ENCODE results near the gene ASB5.
"Not testable (repeated sequence)": the region's sequence is repeated elsewhere in the genome, so short reads cannot be mapped to it uniquely, and the experiment has no call there.

Gene ASB5

GRCh38 chr4:176268963-176269362 is at the start of gene ASB5:
TSS of gene ASB5 (minus strand) at chr4:176269222. CDS start at chr4:176269108, 114 bp downstream.
- DNase-seq (ENCODE audit: low read depth): no peak

DNA sequence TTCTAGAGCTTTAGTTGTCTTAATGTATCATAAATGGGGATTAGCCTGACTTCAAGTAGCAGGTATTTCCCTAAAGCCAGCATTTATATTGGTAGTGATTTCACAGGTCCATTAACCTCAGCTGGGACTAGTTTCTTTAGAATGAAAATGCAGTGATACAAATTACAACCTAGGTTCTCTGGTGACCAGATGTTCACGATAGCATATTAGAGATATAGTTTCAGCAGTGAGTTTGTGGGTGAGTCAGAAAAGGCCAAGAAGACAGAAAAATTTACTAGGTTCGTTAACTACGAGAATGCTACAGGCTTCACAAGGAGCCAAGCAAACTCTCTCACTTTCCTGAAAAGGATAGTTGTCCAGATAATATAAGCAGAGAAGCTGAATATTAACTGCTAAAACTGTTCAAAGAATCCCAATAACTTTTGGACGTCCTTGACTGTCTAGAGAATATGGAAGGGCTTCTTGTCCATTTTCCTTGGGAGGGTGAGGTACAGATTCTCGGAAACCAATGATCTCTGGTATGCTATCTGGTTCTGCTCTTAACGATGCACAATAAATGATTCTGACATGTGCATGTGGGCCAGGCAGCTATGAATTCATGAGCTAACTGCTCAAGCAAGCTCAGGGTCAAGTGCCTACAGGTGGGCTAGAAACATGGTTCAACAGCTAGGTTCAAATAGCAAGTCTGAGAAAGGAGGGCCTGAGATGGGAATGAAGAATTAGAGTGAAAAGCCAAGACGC is 44.7 kb upstream of the ASB5 start:
- no peak for DNase-seq (ENCODE audit: low read depth)

GRCh38 chr4:176309772-176310171 is 40.8 kb upstream of the ASB5 start:
- no peak for DNase-seq (ENCODE audit: low read depth)

- DNase-seq (ENCODE audit: low read depth): no peak
These were observed 40.0 kb upstream of the ASB5 start for GRCh38 chr4:176309046-176309445.

DNA sequence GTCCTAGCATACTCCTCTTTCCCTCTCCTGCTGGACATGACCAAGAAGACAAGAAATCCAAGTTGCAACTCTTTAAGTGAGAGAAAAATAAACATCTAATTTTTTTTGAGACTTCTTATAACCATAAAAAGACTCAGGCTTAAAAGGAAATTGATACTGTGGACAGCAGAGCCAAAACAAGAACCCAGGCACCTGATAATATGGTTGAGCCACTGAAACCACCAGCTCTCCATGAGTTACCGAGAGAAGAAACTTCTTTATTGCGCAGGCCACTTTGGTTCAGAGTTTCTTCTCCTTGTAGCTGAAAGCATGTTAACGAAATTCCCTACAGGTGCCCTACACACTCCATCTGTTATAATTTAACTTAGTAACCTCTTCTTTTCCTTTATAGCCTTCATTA is 39.4 kb upstream of the ASB5 start:
- no peak for DNase-seq (ENCODE audit: low read depth)

DNA sequence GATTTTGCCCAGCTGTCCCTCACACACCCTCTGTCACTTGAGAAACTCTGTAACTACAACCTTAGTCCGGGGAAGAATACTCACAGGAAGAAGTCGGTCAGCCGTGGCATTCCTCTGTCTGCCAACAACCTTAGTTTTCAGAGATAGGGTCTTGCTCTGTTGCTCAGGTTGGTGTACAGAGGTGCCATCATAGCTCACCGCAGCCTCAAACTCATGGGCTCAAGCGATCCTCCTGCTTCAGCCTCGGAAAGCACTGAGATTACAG is 38.6 kb upstream of the ASB5 start:
- no peak for DNase-seq (ENCODE audit: low read depth)

- DNase-seq (ENCODE audit: low read depth): no peak
These were observed 38.0 kb upstream of the ASB5 start for GRCh38 chr4:176306837-176307665.

DNA sequence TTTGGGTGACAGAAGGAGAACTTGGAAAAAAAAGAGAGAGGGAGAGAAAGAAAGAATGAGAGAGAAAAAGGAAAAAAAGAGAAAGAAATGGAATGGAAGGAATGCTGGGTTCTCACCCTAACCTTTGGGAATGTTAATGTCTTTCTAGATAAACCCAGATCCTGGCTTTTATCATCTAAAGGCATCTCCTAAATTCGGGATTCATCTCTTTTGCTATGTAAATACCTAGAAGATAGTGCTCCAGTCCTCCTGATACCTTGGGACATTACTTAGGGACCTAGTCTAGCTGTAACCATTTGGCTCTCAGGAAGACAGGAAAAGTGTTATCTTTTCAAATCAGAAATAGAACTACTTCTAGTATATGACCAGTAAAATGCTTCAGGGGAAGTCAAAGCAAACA is 34.9 kb upstream of the ASB5 start:
- no peak for DNase-seq (ENCODE audit: low read depth)

- DNase-seq (ENCODE audit: low read depth): no peak
These were observed 33.6 kb upstream of the ASB5 start for GRCh38 chr4:176302283-176303275.

DNA sequence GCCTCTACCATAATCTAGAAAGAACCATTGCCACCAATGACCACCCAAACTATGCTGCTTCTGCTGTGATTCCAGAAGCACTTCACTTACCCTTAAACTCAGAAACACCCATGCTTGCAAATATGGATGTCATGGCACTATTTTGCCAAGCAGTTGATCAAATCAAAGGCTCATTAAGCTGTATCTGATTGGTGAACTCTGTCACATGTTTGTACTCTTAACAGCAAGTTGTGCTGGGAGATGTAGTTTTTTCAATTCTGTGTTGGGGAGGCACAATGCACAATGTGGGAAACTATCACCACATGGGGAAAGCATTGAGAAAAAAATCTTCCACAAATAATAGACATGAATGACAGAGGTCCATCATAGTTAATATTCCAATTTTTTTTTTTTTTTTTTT is 31.5 kb upstream of the ASB5 start:
- no peak for DNase-seq (ENCODE audit: low read depth)

DNA sequence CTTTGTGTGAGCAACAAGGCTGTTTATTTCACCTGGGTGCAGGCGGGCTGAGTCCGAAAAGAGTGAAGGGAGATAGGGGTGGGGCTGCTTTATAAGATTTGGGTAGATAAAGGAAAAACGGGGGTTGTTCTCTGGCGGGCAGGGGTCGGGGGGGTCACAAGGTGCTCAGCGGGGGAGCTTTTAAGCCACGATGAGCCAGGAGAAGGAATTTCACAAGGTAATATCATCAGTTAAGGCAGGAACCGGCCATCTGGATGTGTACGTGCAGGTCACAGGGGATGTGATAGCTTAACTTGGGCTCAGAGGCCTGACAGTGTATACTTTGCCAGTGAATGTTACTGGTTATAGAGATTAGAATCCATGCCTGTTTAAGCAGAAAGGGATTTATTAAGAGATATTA is 31.0 kb upstream of the ASB5 start:
- DNase-seq (ENCODE audit: low read depth): no peak

- DNase-seq (ENCODE audit: low read depth): no peak
These were observed 29.6 kb upstream of the ASB5 start for GRCh38 chr4:176298664-176299063.

DNA sequence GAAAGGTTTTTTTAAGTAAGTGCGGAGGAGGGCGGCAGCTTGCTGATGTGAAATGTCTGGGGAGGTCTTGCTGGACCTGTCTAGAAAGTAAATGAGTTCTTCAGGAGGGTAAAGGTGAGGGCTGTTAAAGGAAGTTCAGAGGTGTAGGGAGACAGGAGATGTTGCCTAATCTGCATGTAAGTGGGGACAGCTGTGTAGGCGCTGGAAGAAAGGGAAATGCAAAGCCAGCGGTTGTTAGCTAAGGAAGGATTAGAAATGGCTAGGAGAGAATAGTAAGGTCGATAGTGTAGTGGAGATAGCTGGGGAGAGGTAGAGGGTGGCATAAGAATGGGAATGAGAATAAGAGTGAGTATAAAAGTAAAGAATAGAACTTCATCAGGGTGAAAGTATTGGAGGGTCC is 26.9 kb upstream of the ASB5 start:
- DNase-seq (ENCODE audit: low read depth): not testable (repeated sequence)

GRCh38 chr4:176293660-176294059 is 24.6 kb upstream of the ASB5 start:
- no peak for DNase-seq (ENCODE audit: low read depth)

- DNase-seq (ENCODE audit: low read depth): no peak
These were observed 23.9 kb upstream of the ASB5 start for GRCh38 chr4:176292920-176293319.

GRCh38 chr4:176291748-176292147 is 22.7 kb upstream of the ASB5 start:
- DNase-seq (ENCODE audit: low read depth): no peak

GRCh38 chr4:176290520-176290919 is 21.5 kb upstream of the ASB5 start:
- no peak for DNase-seq (ENCODE audit: low read depth)

DNA sequence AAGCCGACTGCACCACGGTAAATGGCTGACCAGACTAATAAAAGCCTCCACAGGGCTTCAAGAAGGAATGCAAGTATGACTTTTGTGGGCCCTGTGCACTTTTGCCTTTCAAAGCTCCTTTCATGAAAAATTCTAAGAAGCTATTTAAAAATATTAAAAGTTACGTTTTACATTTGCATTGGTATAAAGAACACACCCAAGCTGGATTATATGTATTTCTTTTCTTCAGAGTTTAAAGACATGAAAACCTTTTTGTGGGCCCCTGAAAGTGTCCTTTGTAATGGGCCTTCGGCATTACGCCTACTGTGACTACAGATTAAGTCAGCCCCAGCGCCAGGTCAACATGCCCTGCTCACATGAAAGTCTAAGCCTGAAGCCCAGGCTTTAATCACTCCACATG is 20.5 kb upstream of the ASB5 start:
- no peak for DNase-seq (ENCODE audit: low read depth)

DNA sequence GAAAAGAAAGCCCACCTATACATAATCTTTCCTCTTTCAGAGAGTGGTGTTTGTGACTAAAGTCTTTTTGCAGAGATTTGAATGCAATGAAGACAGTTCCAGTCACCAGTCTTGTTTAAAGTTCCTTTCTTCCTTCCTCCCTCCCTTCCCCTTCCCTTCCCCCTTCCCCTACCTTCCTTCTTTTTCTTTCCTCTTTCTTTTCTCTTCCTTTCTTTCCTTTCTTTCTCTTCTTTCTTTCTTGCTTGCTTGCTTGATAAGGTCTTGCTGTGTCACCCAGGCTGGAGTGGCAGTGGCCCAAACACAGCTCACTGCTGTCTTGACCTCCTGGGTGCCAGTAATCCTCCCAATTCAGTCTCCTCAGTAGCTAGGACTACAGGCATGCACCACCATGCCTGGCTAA is 19.0 kb upstream of the ASB5 start:
- DNase-seq (ENCODE audit: low read depth): no peak

DNA sequence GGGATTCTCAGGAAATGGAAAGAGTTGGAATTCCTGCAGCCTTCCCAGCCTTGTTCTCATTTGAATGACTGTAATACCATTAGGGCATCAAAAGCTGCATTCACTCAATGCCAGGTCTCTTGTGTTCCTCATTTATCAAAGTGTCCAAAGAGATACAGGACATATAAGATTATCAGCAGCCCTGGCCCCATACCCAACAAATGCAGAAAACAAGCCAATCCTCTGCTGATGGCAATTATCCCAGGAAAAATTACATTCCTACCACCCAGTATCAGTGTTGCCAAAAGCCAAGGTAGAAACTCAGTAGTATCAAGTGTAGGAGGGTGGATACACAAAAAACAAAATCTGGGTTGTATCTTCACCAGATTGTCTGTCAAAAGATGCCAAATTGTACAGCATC is 18.5 kb upstream of the ASB5 start:
- no peak for DNase-seq (ENCODE audit: low read depth)

DNA sequence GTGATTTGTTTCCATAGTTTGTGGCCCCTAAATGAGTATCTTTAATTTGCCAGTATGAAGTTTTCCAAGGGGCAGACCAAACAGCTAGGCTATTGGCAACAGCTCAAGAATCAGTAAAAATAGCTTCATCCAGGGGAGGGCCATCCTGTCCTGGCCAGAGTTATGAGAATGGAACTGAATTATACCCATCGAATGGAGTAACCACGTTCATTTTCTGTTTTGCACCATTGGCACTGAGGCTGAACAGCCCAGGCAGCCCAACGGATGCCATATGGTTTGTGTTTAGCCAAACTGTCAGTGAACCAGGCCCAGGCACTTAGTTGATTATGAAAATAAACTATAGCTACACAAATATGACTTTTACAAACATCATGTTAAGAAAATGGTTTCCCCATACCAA is 17.7 kb upstream of the ASB5 start:
- DNase-seq (ENCODE audit: low read depth): no peak

- not testable (repeated sequence) for DNase-seq (ENCODE audit: low read depth)
These were observed 10.5 kb upstream of the ASB5 start for GRCh38 chr4:176279560-176279959.

All from GM04504 (cell line).